Naive thymus-derived CD4-positive, alpha-beta T cell (primary cell): Measurements from ENCODE around the gene C4orf36. TPM values are rescaled to one million over a fixed set of nuclear protein-coding genes. Genes with fewer than 3 reads are reported as not detected.

ENCODE experiments used
- ATAC-seq: fragments of 150-1000 bp; cut with Tn5 transposase; 2 replicates; pipeline ENCODE4 v1.10.0; 2021; ENCODE audit warnings: mild to moderate bottlenecking, moderate library complexity
- CTCF ChIA-PET: fragments of 350-600 bp; sonication (Branson Sonifier 250); formaldehyde crosslinking; loops from one replicate; lab custom pipeline; 2021; ENCODE audit warnings: antibody characterized with exemption; lab: Charles Lee
- POLR2A ChIA-PET: fragments of 350-600 bp; sonication (Branson Sonifier 250); formaldehyde crosslinking; loops from one replicate; lab custom pipeline; 2021; ENCODE audit warnings: antibody characterized with exemption, inconsistent platforms; lab: Charles Lee
- DNase-seq, 9 donors: peaks; one replicate each; pipeline versions ENCODE4 v3.0.0 to v3.0.0-alpha.2; 2020 to 2022; ENCODE audit warnings: mixed read lengths in 1 of 9
- H3K27ac ChIP-seq: one replicate; pipeline ENCODE4 v1.7.0; 2013; ENCODE audit warnings: mild to moderate bottlenecking, low read depth, low read length, moderate library complexity
- H3K27me3 ChIP-seq, 2 donors: one replicate each; pipeline ENCODE4 v1.7.0; 2013; ENCODE audit warnings: low read length in 2 of 2, mild to moderate bottlenecking in 2 of 2, moderate library complexity in 2 of 2; ENCODE audit not compliant: control insufficient read depth in 2 of 2, insufficient read depth in 2 of 2
- H3K36me3 ChIP-seq, 3 experiments: 1 replicate in 2 of 3; 2 replicates in 1 of 3; pipeline ENCODE4 v1.7.0; 2013; ENCODE audit warnings: low read length in 3 of 3, mild to moderate bottlenecking in 3 of 3, moderate library complexity in 1 of 3; ENCODE audit not compliant: insufficient read depth in 3 of 3, control insufficient read depth in 2 of 3
- H3K4me1 ChIP-seq, 2 donors: one replicate each; pipeline ENCODE4 v1.7.0; 2013; ENCODE audit warnings: low read length in 2 of 2, mild to moderate bottlenecking in 2 of 2, moderate library complexity in 1 of 2; ENCODE audit not compliant: control insufficient read depth in 2 of 2, insufficient read depth in 2 of 2
- H3K4me3 ChIP-seq: 2 replicates; pipeline ENCODE4 v1.7.0; 2013; ENCODE audit warnings: mild to moderate bottlenecking, low read length
- H3K9me3 ChIP-seq, 3 experiments: 1 replicate in 2 of 3; 2 replicates in 1 of 3; pipeline ENCODE4 v1.7.0; 2013; ENCODE audit warnings: low read length in 3 of 3; ENCODE audit not compliant: control insufficient read depth in 2 of 3
- H3K27ac Mint-ChIP-seq, 9 donors: one replicate each; pipeline ENCODE4 v1.8.0; 2020 to 2022; ENCODE audit warnings: mixed read lengths in 9 of 9, mild to moderate bottlenecking in 8 of 9, moderate library complexity in 5 of 9, inconsistent platforms in 2 of 9
- H3K27me3 Mint-ChIP-seq, 5 donors: one replicate each; pipeline ENCODE4 v1.8.0; 2021 to 2022; ENCODE audit warnings: mixed read lengths in 5 of 5, mild to moderate bottlenecking in 1 of 5
- H3K36me3 Mint-ChIP-seq, 5 donors: one replicate each; pipeline ENCODE4 v1.8.0; 2020 to 2022; ENCODE audit warnings: mixed read lengths in 5 of 5, mild to moderate bottlenecking in 3 of 5, inconsistent platforms in 1 of 5
- H3K4me1 Mint-ChIP-seq, 7 donors: one replicate each; pipeline ENCODE4 v1.8.0; 2020 to 2022; ENCODE audit warnings: mixed read lengths in 7 of 7, mild to moderate bottlenecking in 3 of 7, inconsistent platforms in 1 of 7
- H3K4me3 Mint-ChIP-seq, 10 donors: one replicate each; pipeline ENCODE4 v1.8.0; 2020 to 2022; ENCODE audit warnings: mild to moderate bottlenecking in 10 of 10, mixed read lengths in 10 of 10, moderate library complexity in 6 of 10, inconsistent platforms in 2 of 10
- H3K9me3 Mint-ChIP-seq, 11 donors: one replicate each; pipeline ENCODE4 v1.8.0; 2020 to 2022; ENCODE audit warnings: mixed read lengths in 11 of 11, mild to moderate bottlenecking in 4 of 11, inconsistent platforms in 1 of 11, moderate library complexity in 1 of 11
- intact Hi-C, 2 donors: fragments of 100-400 bp; cut with micrococcal nuclease; formaldehyde crosslinking; loops; one replicate each; pipeline ENCODE4 v1.15.1; 2023
- polyA plus RNA-seq, 2 donors: library from polyadenylated mRNA; unstranded; fragments of 300-500 nt; fragmentation: Illumina TruSeq; gene quantifications; one replicate each; pipeline ENCODE4 v1.2.3, GENCODE V29; 2021
- total RNA-seq, 6 experiments: library from RNA in 5 of 6; stranded (reverse) in 5 of 6; gene quantifications; 1 replicate in 5 of 6; 2 replicates in 1 of 6; pipeline ENCODE4 v1.2.3 and lab custom pipeline; 2021 to 2026

Gene C4orf36
- total and polyA plus RNA-seq, 7 experiments from 2014 or later = not detected

- Histone ChIP-seq H3K9me3 (no peaks in the 10 kb centered on the region), H3K27ac (no peak overlapping the region), H3K4me1 (no peaks in the 10 kb centered on the region), H3K4me3 (no peak overlapping the region), H3K36me3 (no peaks in the 10 kb centered on the region), H3K27me3 (no peaks in the 10 kb centered on the region)
- Mint-ChIP-seq H3K9me3 (peaks cover 0 to 8% (median 0%) of the 10 kb centered on the region in 11 donors), H3K4me3 (no peak overlapping the region), H3K27me3 (peaks cover 0 to 4% (median 0%) of the 10 kb centered on the region in 5 donors), H3K27ac (no peak overlapping the region), H3K4me1 (peaks cover 0 to 2% (median 0%) of the 10 kb centered on the region in 7 donors), H3K36me3 (peaks cover 0 to 3% (median 0%) of the 10 kb centered on the region in 5 donors)
- intact Hi-C loops = no loop called here
- POLR2A ChIA-PET = no interaction called here
- CTCF ChIA-PET = no interaction called here
- no peak for DNase-seq
- no peak for ATAC-seq
Observed at GRCh38 chr4:86856896-86857295, 35.3 kb downstream of the C4orf36 start.

- no peaks in the 10 kb centered on the region for H3K27me3 ChIP-seq
- H3K4me3 Mint-ChIP-seq = no peak overlapping the region
- H3K27ac Mint-ChIP-seq = no peak overlapping the region
- ChIA-PET CTCF (no interaction called here), POLR2A (no interaction called here)
- H3K27me3 Mint-ChIP-seq = peaks cover 0 to 4% (median 0%) of the 10 kb centered on the region in 5 donors
- peaks cover 0 to 2% (median 0%) of the 10 kb centered on the region in 7 donors for H3K4me1 Mint-ChIP-seq
- H3K36me3 Mint-ChIP-seq = peaks cover 0 to 3% (median 0%) of the 10 kb centered on the region in 5 donors
- ATAC-seq (no peak), DNase-seq (no peak)
- H3K36me3 ChIP-seq = no peaks in the 10 kb centered on the region
- no peaks in the 10 kb centered on the region for H3K9me3 Mint-ChIP-seq
- no peak overlapping the region for H3K4me3 ChIP-seq
- intact Hi-C loops = no loop called here
- no peaks in the 10 kb centered on the region for H3K9me3 ChIP-seq
- no peak overlapping the region for H3K27ac ChIP-seq
- no peaks in the 10 kb centered on the region for H3K4me1 ChIP-seq
Observed at GRCh38 chr4:86855572-86855971, 36.6 kb downstream of the C4orf36 start.

GRCh38 chr4:86853209-86853608, 39.0 kb downstream of the C4orf36 start:
- H3K27me3 Mint-ChIP-seq = peaks cover 0 to 7% (median 0%) of the 10 kb centered on the region in 5 donors
- ATAC-seq = no peak
- H3K4me3 Mint-ChIP-seq = no peak overlapping the region

GRCh38 chr4:86848732-86849619, 43.2 kb downstream of the C4orf36 start, which contains the start of gene SLC10A6:
Gene SLC10A6 (minus strand): TSS chr4:86849384. CDS start chr4:86849115, 269 bp downstream.
- H3K9me3 Mint-ChIP-seq = no peaks in the 10 kb centered on the region
- intact Hi-C loops = no loop called here
- no peaks in the 10 kb centered on the region for H3K36me3 ChIP-seq
- no peaks in the 10 kb centered on the region for H3K9me3 ChIP-seq
- no peak within 1 kb of the TSS for H3K4me3 Mint-ChIP-seq
- H3K27ac Mint-ChIP-seq = no peak within 1 kb of the TSS
- H3K4me1 Mint-ChIP-seq = no peaks in the 10 kb centered on the region
- POLR2A ChIA-PET = no interaction called here
- no peak for ATAC-seq
- H3K4me3 ChIP-seq = no peak within 1 kb of the TSS
- H3K27me3 Mint-ChIP-seq = peaks cover 0 to 8% (median 5%) of the 10 kb centered on the region in 5 donors
- H3K27me3 ChIP-seq = no peaks in the 10 kb centered on the region
- H3K36me3 Mint-ChIP-seq = no peaks in the 10 kb centered on the region
- no peak for DNase-seq
- CTCF ChIA-PET = no interaction called here
- H3K4me1 ChIP-seq = no peaks in the 10 kb centered on the region
- no peak within 1 kb of the TSS for H3K27ac ChIP-seq

More at GRCh38 chr4:86853209-86853608, 39.0 kb downstream of the C4orf36 start:
- Mint-ChIP-seq H3K9me3 (no peaks in the 10 kb centered on the region), H3K27ac (no peak overlapping the region), H3K4me1 (peaks cover 0 to 2% (median 0%) of the 10 kb centered on the region in 7 donors), H3K36me3 (peaks cover 0 to 3% (median 0%) of the 10 kb centered on the region in 5 donors)
- Histone ChIP-seq H3K27ac (no peak overlapping the region), H3K4me3 (no peak overlapping the region), H3K36me3 (no peaks in the 10 kb centered on the region), H3K4me1 (no peaks in the 10 kb centered on the region), H3K9me3 (no peaks in the 10 kb centered on the region), H3K27me3 (no peaks in the 10 kb centered on the region)
- POLR2A ChIA-PET = no interaction called here
- no peak for DNase-seq
- intact Hi-C loops = no loop called here
- CTCF ChIA-PET = no interaction called here

GRCh38 chr4:86848136-86848535, 44.1 kb downstream of the C4orf36 start:
- Mint-ChIP-seq H3K4me3 (no peak overlapping the region), H3K9me3 (no peaks in the 10 kb centered on the region), H3K36me3 (no peaks in the 10 kb centered on the region), H3K4me1 (no peaks in the 10 kb centered on the region), H3K27me3 (peaks cover 0 to 8% (median 5%) of the 10 kb centered on the region in 5 donors), H3K27ac (no peak overlapping the region)
- no peaks in the 10 kb centered on the region for H3K9me3 ChIP-seq
- no peaks in the 10 kb centered on the region for H3K27me3 ChIP-seq
- no peaks in the 10 kb centered on the region for H3K4me1 ChIP-seq
- no peak overlapping the region for H3K4me3 ChIP-seq
- no peak overlapping the region for H3K27ac ChIP-seq
- H3K36me3 ChIP-seq = no peaks in the 10 kb centered on the region
- ChIA-PET POLR2A (no interaction called here), CTCF (no interaction called here)
- no peak for DNase-seq
- intact Hi-C loops = no loop called here
- ATAC-seq = no peak

GRCh38 chr4:86847571-86847970, 44.7 kb downstream of the C4orf36 start:
- intact Hi-C loops = no loop called here
- H3K4me1 ChIP-seq = no peaks in the 10 kb centered on the region
- H3K4me3 Mint-ChIP-seq = no peak overlapping the region

More at GRCh38 chr4:86847571-86847970, 44.7 kb downstream of the C4orf36 start:
- H3K36me3 Mint-ChIP-seq = no peaks in the 10 kb centered on the region
- no peak overlapping the region for H3K4me3 ChIP-seq
- H3K27ac Mint-ChIP-seq = no peak overlapping the region
- H3K4me1 Mint-ChIP-seq = no peaks in the 10 kb centered on the region
- POLR2A ChIA-PET = no interaction called here
- peaks cover 0 to 11% (median 5%) of the 10 kb centered on the region in 5 donors for H3K27me3 Mint-ChIP-seq
- no peaks in the 10 kb centered on the region for H3K9me3 Mint-ChIP-seq
- H3K36me3 ChIP-seq = no peaks in the 10 kb centered on the region
- no peak for DNase-seq
- CTCF ChIA-PET = no interaction called here
- no peaks in the 10 kb centered on the region for H3K27me3 ChIP-seq
- H3K9me3 ChIP-seq = no peaks in the 10 kb centered on the region
- no peak overlapping the region for H3K27ac ChIP-seq
- no peak for ATAC-seq
